ENCODE results near the gene OR2B6.

OR2B6 gene

GRCh38 chr6:28000351-28001045, 43.5 kb downstream of the OR2B6 start:
- H3K27ac ChIP-seq, result no peak overlapping the region
- TF ChIP-seq CTCF (conservative IDR thresholded peaks at IDR 0.05) (no peak), ZFX (IDR thresholded peaks at IDR 0.05) (no peak)

GRCh38 chr6:28001351-28001750, 44.3 kb downstream of the OR2B6 start:
- TF ChIP-seq CTCF (conservative IDR thresholded peaks at IDR 0.05) (no peak), ZFX (IDR thresholded peaks at IDR 0.05) (no peak)

GRCh38 chr6:28001751-28002150, 44.7 kb downstream of the OR2B6 start:
- TF ChIP-seq CTCF (conservative IDR thresholded peaks at IDR 0.05) (no peak), ZFX (IDR thresholded peaks at IDR 0.05) (no peak)
- H3K27ac ChIP-seq, result no peak overlapping the region

More at GRCh38 chr6:28001351-28001750, 44.3 kb downstream of the OR2B6 start:
- H3K27ac ChIP-seq, result no peak overlapping the region

GRCh38 chr6:28002161-28002560, 45.1 kb downstream of the OR2B6 start:
- TF ChIP-seq ZFX (IDR thresholded peaks at IDR 0.05), result no peak
- no peak for TF ChIP-seq CTCF (conservative IDR thresholded peaks at IDR 0.05)
- H3K27ac ChIP-seq, result no peak overlapping the region

- no peak overlapping the region for H3K27ac ChIP-seq
- no peak for TF ChIP-seq CTCF (conservative IDR thresholded peaks at IDR 0.05)
- no peak for TF ChIP-seq ZFX (IDR thresholded peaks at IDR 0.05)
Observed at GRCh38 chr6:28003059-28003458, 46.0 kb downstream of the OR2B6 start.

GRCh38 chr6:28003661-28004060, 46.6 kb downstream of the OR2B6 start:
- H3K27ac ChIP-seq, result no peak overlapping the region
- TF ChIP-seq CTCF (conservative IDR thresholded peaks at IDR 0.05), result no peak
- TF ChIP-seq ZFX (IDR thresholded peaks at IDR 0.05), result no peak

- H3K27ac ChIP-seq, result no peak overlapping the region
- TF ChIP-seq ZFX (IDR thresholded peaks at IDR 0.05) (no peak), CTCF (conservative IDR thresholded peaks at IDR 0.05) (no peak)
Observed at GRCh38 chr6:28004350-28005151, 47.5 kb downstream of the OR2B6 start.

Measured in C4-2B (cell line).